Fibroblast of villous mesenchyme (primary cell): ENCODE data around the gene ZNF407. TPM values are rescaled to one million over a fixed set of nuclear protein-coding genes. Genes with fewer than 3 reads are reported as not detected.

Experiments
- DNase-seq: peaks from one replicate; pipeline ENCODE4 v3.0.0-alpha.2; 2010; ENCODE audit warnings: low read depth
- H3K4me3 ChIP-seq: 2 replicates; pipeline ENCODE4 v1.5.1; 2011; ENCODE audit warnings: low read depth, mild to moderate bottlenecking, low read length
- CTCF ChIP-seq: IDR thresholded peaks from 2 replicates; pipeline ENCODE4 v1.5.1; 2012; ENCODE audit warnings: low read depth, mild to moderate bottlenecking, low read length; ENCODE audit not compliant: insufficient read depth
- total RNA-seq: library from RNA; depleted of rRNA; stranded (reverse); fragments of >200 nt; gene quantifications from 2 replicates; pipeline ENCODE4 v1.2.3, GENCODE V29; 2012

Gene ZNF407
- total RNA-seq, 1 donor = 22.0 TPM

- no peak overlapping the region for H3K4me3 ChIP-seq
- no peak for TF ChIP-seq CTCF
- no peak for DNase-seq
These were observed 391.5 kb downstream of the ZNF407 start for GRCh38 chr18:74989134-74989533.

GRCh38 chr18:74990563-74991081 is 393.0 kb downstream of the ZNF407 start:
- DNase-seq = no peak
- no peak for TF ChIP-seq CTCF
- H3K4me3 ChIP-seq = no peak overlapping the region

GRCh38 chr18:74994502-74995418 is 397.1 kb downstream of the ZNF407 start:
- no peak for TF ChIP-seq CTCF
- DNase-seq = peak; percentile 26
- H3K4me3 ChIP-seq = no peak overlapping the region

- H3K4me3 ChIP-seq = no peak overlapping the region
- TF ChIP-seq CTCF = no peak
- no peak for DNase-seq
These were observed 397.7 kb downstream of the ZNF407 start for GRCh38 chr18:74995419-74995736.

GRCh38 chr18:74996055-74996454 is 398.4 kb downstream of the ZNF407 start:
- H3K4me3 ChIP-seq = no peak overlapping the region
- DNase-seq = no peak
- TF ChIP-seq CTCF = no peak

GRCh38 chr18:74996996-74997395 is 399.3 kb downstream of the ZNF407 start:
- no peak for DNase-seq
- no peak for TF ChIP-seq CTCF
- H3K4me3 ChIP-seq = no peak overlapping the region

GRCh38 chr18:75000920-75001319 is 403.2 kb downstream of the ZNF407 start:
- DNase-seq = no peak
- no peak for TF ChIP-seq CTCF
- no peak overlapping the region for H3K4me3 ChIP-seq
